ENCODE results near the gene ZSWIM4.

- TF ChIP-seq CTCF (conservative IDR thresholded peaks at IDR 0.05; ENCODE audit: low read length), result no peak
- no peak for TF ChIP-seq EZH2phosphoT487 (IDR thresholded peaks at IDR 0.05; ENCODE audit: borderline replicate concordance, low read depth, low read length)
Measured at GRCh38 chr19:13783565-13784500, 11.4 kb upstream of the ZSWIM4 start.
